GM23338 (cell line): ENCODE results near the gene HCLS1. TPM values are rescaled to one million over a fixed set of nuclear protein-coding genes. Genes with fewer than 3 reads are reported as not detected.
A peak's percentile ranks its signal among the peaks of the same experiment; 100 is the strongest.

Experiments
- ATAC-seq: fragments of 200-7000 bp; cut with Tn5 transposase; 3 replicates; pipeline ENCODE4 v1.9.1; 2020
- DNase-seq: peaks from one replicate; pipeline ENCODE4 v3.0.0-alpha.2; 2015; ENCODE audit warnings: low spot score
- H2AFZ ChIP-seq: fragments of 200-600 bp; sonication (generic); 2 replicates; pipeline ENCODE4 v1.8.0; 2016; ENCODE audit warnings: antibody characterized with exemption, mild to moderate bottlenecking, moderate library complexity
- H3F3A ChIP-seq: fragments of 200-600 bp; sonication (generic); replicated peaks from 2 replicates; pipeline ENCODE4 v1.8.0; 2017; ENCODE audit warnings: antibody characterized with exemption, mixed run types, low read depth
- H3K27ac ChIP-seq: fragments of 200-600 bp; sonication (generic); 2 replicates; pipeline ENCODE4 v1.6.1; 2016; ENCODE audit warnings: low read depth
- H3K27me3 ChIP-seq: fragments of 200-600 bp; sonication (generic); 2 replicates; pipeline ENCODE4 v1.8.0; 2016; ENCODE audit warnings: mild to moderate bottlenecking, mixed run types, moderate library complexity; ENCODE audit not compliant: insufficient read depth
- H3K36me3 ChIP-seq: fragments of 200-600 bp; sonication (generic); 2 replicates; pipeline ENCODE4 v1.8.0; 2016; ENCODE audit warnings: mild to moderate bottlenecking; ENCODE audit not compliant: insufficient read depth
- H3K4me1 ChIP-seq: fragments of 200-600 bp; sonication (generic); 2 replicates; pipeline ENCODE4 v1.8.0; 2016; ENCODE audit warnings: mild to moderate bottlenecking, moderate library complexity; ENCODE audit not compliant: insufficient read depth
- H3K4me2 ChIP-seq: fragments of 200-600 bp; sonication (generic); 2 replicates; pipeline ENCODE4 v1.7.1; 2017; ENCODE audit warnings: mixed run types
- H3K4me3 ChIP-seq: fragments of 200-600 bp; sonication (generic); 2 replicates; pipeline ENCODE4 v1.6.1; 2016; ENCODE audit warnings: mixed run types
- H3K79me2 ChIP-seq: fragments of 200-600 bp; sonication (generic); replicated peaks from 2 replicates; pipeline ENCODE4 v1.8.0; 2017; ENCODE audit warnings: mild to moderate bottlenecking; ENCODE audit not compliant: insufficient read depth
- H3K9me2 ChIP-seq: fragments of 200-600 bp; sonication (generic); 2 replicates; pipeline ENCODE4 v1.8.0; 2017; ENCODE audit not compliant: insufficient read depth
- H4K20me1 ChIP-seq: fragments of 200-600 bp; sonication (generic); replicated peaks from 2 replicates; pipeline ENCODE4 v1.8.0; 2017; ENCODE audit warnings: mild to moderate bottlenecking; ENCODE audit not compliant: insufficient read depth
- H3K27ac Mint-ChIP-seq: 2 replicates; pipeline ENCODE4 v1.8.0; 2020; ENCODE audit warnings: inconsistent platforms, mild to moderate bottlenecking, moderate library complexity, mixed read lengths
- H3K27me3 Mint-ChIP-seq: 3 replicates; pipeline ENCODE4 v1.8.0; 2022; ENCODE audit warnings: low read depth, mild to moderate bottlenecking, moderate library complexity, mixed read lengths, inconsistent platforms; ENCODE audit not compliant: insufficient read depth, poor library complexity
- H3K36me3 Mint-ChIP-seq: 3 replicates; pipeline ENCODE4 v1.8.0; 2021; ENCODE audit warnings: low read depth, mild to moderate bottlenecking, inconsistent platforms, moderate library complexity, mixed read lengths
- H3K4me1 Mint-ChIP-seq: 3 replicates; pipeline ENCODE4 v1.8.0; 2020; ENCODE audit warnings: mild to moderate bottlenecking, inconsistent platforms, mixed read lengths
- H3K4me3 Mint-ChIP-seq: 3 replicates; pipeline ENCODE4 v1.8.0; 2021; ENCODE audit warnings: moderate library complexity, mild to moderate bottlenecking, inconsistent platforms, mixed read lengths
- H3K9me3 Mint-ChIP-seq: 3 replicates; pipeline ENCODE4 v1.8.0; 2020; ENCODE audit warnings: moderate library complexity, mild to moderate bottlenecking, inconsistent platforms, mixed read lengths
- CREB1 ChIP-seq: fragments of 250-450 bp; sonication (Bioruptor Pico); IDR thresholded peaks from 2 replicates; pipeline ENCODE4 v1.5.0; 2020; ENCODE audit warnings: low read depth, mild to moderate bottlenecking, moderate library complexity
- CTCF ChIP-seq, 2 experiments: fragments of 200-600 bp in 1 of 2; sonication (generic) in 1 of 2; conservative IDR thresholded peaks; 2 replicates each; pipeline versions ENCODE4 v1.5.1 to v1.6.1; 2016 to 2017; ENCODE audit warnings: antibody characterized with exemption in 2 of 2, low read depth in 2 of 2, mild to moderate bottlenecking in 2 of 2, moderate library complexity in 1 of 2
- ETS1 ChIP-seq: IDR thresholded peaks from 2 replicates; pipeline ENCODE4 v1.6.1; 2016; ENCODE audit warnings: antibody characterized with exemption
- EZH2 ChIP-seq: fragments of 200-600 bp; sonication (generic); IDR thresholded peaks from one replicate; pipeline ENCODE4 v1.8.0; 2017; ENCODE audit warnings: antibody characterized with exemption, mild to moderate bottlenecking, low read depth; ENCODE audit not compliant: unreplicated experiment
- EZH2phosphoT487 ChIP-seq: fragments of 200-600 bp; sonication (generic); IDR thresholded peaks from one replicate; pipeline ENCODE4 v1.8.1; 2018; ENCODE audit warnings: antibody characterized with exemption; ENCODE audit not compliant: unreplicated experiment
- NANOG ChIP-seq: IDR thresholded peaks from 2 replicates; pipeline ENCODE4 v1.6.1; 2016; ENCODE audit warnings: antibody characterized with exemption, borderline replicate concordance
- POLR2AphosphoS5 ChIP-seq: IDR thresholded peaks from 2 replicates; pipeline ENCODE4 v1.6.1; 2016; ENCODE audit warnings: antibody characterized with exemption, low read depth
- REST ChIP-seq: IDR thresholded peaks from one replicate; pipeline ENCODE4 v1.6.1; 2018; ENCODE audit warnings: antibody characterized with exemption; ENCODE audit not compliant: unreplicated experiment
- STAT1 ChIP-seq: IDR thresholded peaks from one replicate; pipeline ENCODE4 v1.6.1; 2016; ENCODE audit warnings: antibody characterized with exemption; ENCODE audit not compliant: unreplicated experiment
- ZNF114 ChIP-seq: fragments of 250-450 bp; sonication (Bioruptor Pico); IDR thresholded peaks from 2 replicates; pipeline ENCODE4 v1.5.0; 2020; ENCODE audit warnings: mild to moderate bottlenecking, moderate library complexity
- ZNF331 ChIP-seq: fragments of 250-450 bp; sonication (Bioruptor Pico); IDR thresholded peaks from 2 replicates; pipeline ENCODE4 v1.5.0; 2020; ENCODE audit warnings: low read depth, mild to moderate bottlenecking, moderate library complexity
- ZNF462 ChIP-seq: fragments of 250-450 bp; sonication (Bioruptor Pico); IDR thresholded peaks from 2 replicates; pipeline ENCODE4 v1.5.0; 2020; ENCODE audit warnings: mild to moderate bottlenecking, moderate library complexity
- polyA plus RNA-seq: library from polyadenylated mRNA; unstranded; fragments of >200 nt; fragmentation: Nextera tagmentation; extraction: Ambion mirVana; gene quantifications from 2 replicates; pipeline ENCODE4 v1.2.1, GENCODE V29; 2016
- total RNA-seq: library from RNA; depleted of rRNA; stranded (reverse); fragments of >200 nt; shearing (Covaris generic); gene quantifications from 2 replicates; pipeline ENCODE4 v1.2.3, GENCODE V29; 2014

Gene HCLS1
- total and polyA plus RNA-seq, 2 experiments from 2014 or later = 0.66 to 1.1 TPM

- Mint-ChIP-seq H3K27me3 (no peaks in the 10 kb centered on the region), H3K4me3 (no peak overlapping the region), H3K9me3 (no peaks in the 10 kb centered on the region), H3K27ac (peak overlapping the region; percentile 10; the same call in 1 of the 2 replicates), H3K36me3 (no peaks in the 10 kb centered on the region; the same call in 2 of the 3 replicates), H3K4me1 (peaks cover 26% of the 10 kb centered on the region)
- TF ChIP-seq ZNF114 (CRISPR knock-in tag) (no peak), POLR2AphosphoS5 (no peak), NANOG (no peak), ETS1 (no peak), EZH2 (no peak), CTCF (conservative IDR thresholded peaks at IDR 0.05; ENCODE audit: low read depth in 2 of 2) (no peak), CREB1 (CRISPR knock-in tag) (no peak), STAT1 (no peak), EZH2phosphoT487 (no peak), REST (no peak), ZNF331 (no peak), ZNF462 (CRISPR knock-in tag) (no peak)
- Histone ChIP-seq H3K27ac (peak overlapping the region; percentile 33), H3K4me3 (no peak overlapping the region), H3K36me3 (no peaks in the 10 kb centered on the region), H3K27me3 (no peaks in the 10 kb centered on the region), H3K79me2 (no peaks in the 10 kb centered on the region), H3F3A (no peaks in the 10 kb centered on the region), H3K4me1 (peaks cover 27% of the 10 kb centered on the region), H3K9me2 (peaks cover 12% of the 10 kb centered on the region; the same call in 1 of the 2 replicates), H2AFZ (peak overlapping the region; percentile 57), H4K20me1 (no peaks in the 10 kb centered on the region), H3K4me2 (peak overlapping the region; percentile 37; the same call in 1 of the 2 replicates)
- DNase-seq = no peak
- peak; percentile 53; the same call in 2 of the 3 replicates for ATAC-seq
These were observed 59.4 kb downstream of the HCLS1 start for GRCh38 chr3:121601212-121601812.
